Dendritic cell treated with granulocyte-macrophage colony-stimulating factor and Interleukin-4, amounts not matched to agents 40 ng/mL and 50 ng/mL, for 4 days (primary cell): Measurements from ENCODE around the gene CFHR4.
"Not testable (repeated sequence)": the region's sequence is repeated elsewhere in the genome, so short reads cannot be mapped to it uniquely, and the experiment has no call there.

Experiments used
- H3K27ac Mint-ChIP-seq: one replicate; pipeline ENCODE4 v1.8.0; 2022; ENCODE audit warnings: mild to moderate bottlenecking, mixed read lengths
- H3K27me3 Mint-ChIP-seq: one replicate; pipeline ENCODE4 v1.8.0; 2022; ENCODE audit warnings: mild to moderate bottlenecking, mixed read lengths
- H3K36me3 Mint-ChIP-seq: one replicate; pipeline ENCODE4 v1.8.0; 2022; ENCODE audit warnings: low read depth, mixed read lengths
- H3K4me1 Mint-ChIP-seq: one replicate; pipeline ENCODE4 v1.8.0; 2022; ENCODE audit warnings: low read depth, mixed read lengths
- H3K4me3 Mint-ChIP-seq: one replicate; pipeline ENCODE4 v1.8.0; 2022; ENCODE audit warnings: mild to moderate bottlenecking, moderate library complexity, mixed read lengths
- H3K9me3 Mint-ChIP-seq: one replicate; pipeline ENCODE4 v1.8.0; 2022; ENCODE audit warnings: mixed read lengths
- intact Hi-C: fragments of 100-400 bp; cut with micrococcal nuclease; formaldehyde crosslinking; loops from one replicate; pipeline ENCODE4 v1.15.0; 2022

CFHR4 gene

DNA sequence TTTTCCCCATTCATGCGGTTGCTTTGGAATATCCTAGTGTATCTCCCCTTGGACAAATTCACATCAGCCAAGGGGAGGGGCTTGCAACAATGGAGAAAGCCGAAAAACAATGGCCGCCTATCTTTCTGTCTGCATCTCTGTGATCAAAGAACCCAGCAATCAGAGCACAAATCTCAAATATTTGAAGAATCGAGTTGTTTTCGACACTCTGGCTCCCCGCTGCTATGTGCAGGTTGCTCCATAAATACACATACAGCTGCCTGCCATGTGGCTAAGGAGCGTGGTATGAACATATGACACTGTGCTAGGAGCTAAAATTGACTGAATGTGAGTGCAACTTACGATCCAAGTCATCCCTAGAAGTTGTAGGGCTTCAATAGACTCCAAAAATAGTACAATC is 8.5 kb downstream of the CFHR4 start:
- no peaks in the 10 kb centered on the region for H3K36me3 Mint-ChIP-seq
- no peaks in the 10 kb centered on the region for H3K9me3 Mint-ChIP-seq
- no peaks in the 10 kb centered on the region for H3K4me1 Mint-ChIP-seq
- H3K4me3 Mint-ChIP-seq = no peak overlapping the region
- H3K27ac Mint-ChIP-seq = no peak overlapping the region
- intact Hi-C loops = no loop called here
- peaks cover 11% of the 10 kb centered on the region for H3K27me3 Mint-ChIP-seq

- Mint-ChIP-seq H3K36me3 (no peaks in the 10 kb centered on the region), H3K4me3 (no peak overlapping the region), H3K27ac (no peak overlapping the region), H3K27me3 (peaks cover 11% of the 10 kb centered on the region), H3K4me1 (no peaks in the 10 kb centered on the region), H3K9me3 (no peaks in the 10 kb centered on the region)
- intact Hi-C loops = no loop called here
Measured at GRCh38 chr1:196897158-196897828, 9.4 kb downstream of the CFHR4 start.

GRCh38 chr1:196902344-196902743 is 14.5 kb downstream of the CFHR4 start:
- no peaks in the 10 kb centered on the region for H3K4me1 Mint-ChIP-seq
- H3K27ac Mint-ChIP-seq = no peak overlapping the region
- no peak overlapping the region for H3K4me3 Mint-ChIP-seq
- H3K27me3 Mint-ChIP-seq = peaks cover 5% of the 10 kb centered on the region
- intact Hi-C loops = no loop called here
- H3K9me3 Mint-ChIP-seq = no peaks in the 10 kb centered on the region
- no peaks in the 10 kb centered on the region for H3K36me3 Mint-ChIP-seq

DNA sequence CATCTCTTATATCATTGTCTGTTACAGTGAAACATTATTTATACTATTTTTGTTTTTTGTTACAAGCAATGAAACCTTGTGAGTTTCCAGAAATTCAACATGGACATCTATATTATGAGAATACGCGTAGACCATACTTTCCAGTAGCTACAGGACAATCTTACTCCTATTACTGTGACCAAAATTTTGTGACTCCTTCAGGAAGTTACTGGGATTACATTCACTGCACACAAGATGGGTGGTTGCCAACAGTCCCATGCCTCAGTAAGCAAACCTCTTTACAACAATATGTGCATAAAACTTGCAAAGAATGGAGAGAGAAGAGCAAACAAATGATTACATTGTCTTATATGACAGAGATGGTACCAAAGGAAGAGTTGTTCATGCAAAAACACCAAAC is 22.4 kb downstream of the CFHR4 start:
- Mint-ChIP-seq H3K27ac (no peak overlapping the region), H3K4me1 (no peaks in the 10 kb centered on the region), H3K36me3 (no peaks in the 10 kb centered on the region), H3K9me3 (no peaks in the 10 kb centered on the region), H3K27me3 (no peaks in the 10 kb centered on the region), H3K4me3 (no peak overlapping the region)
- intact Hi-C loops = no loop called here

GRCh38 chr1:196912283-196912682 is 24.4 kb downstream of the CFHR4 start:
- H3K9me3 Mint-ChIP-seq, H3K27me3 Mint-ChIP-seq, H3K27ac Mint-ChIP-seq, H3K36me3 Mint-ChIP-seq, H3K4me3 Mint-ChIP-seq, H3K4me1 Mint-ChIP-seq, intact Hi-C loops: not testable (repeated sequence)

- H3K4me3 Mint-ChIP-seq, intact Hi-C loops, H3K27me3 Mint-ChIP-seq, H3K27ac Mint-ChIP-seq, H3K9me3 Mint-ChIP-seq, H3K4me1 Mint-ChIP-seq, H3K36me3 Mint-ChIP-seq: not testable (repeated sequence)
Measured at GRCh38 chr1:196926839-196927238, 39.0 kb downstream of the CFHR4 start.

DNA sequence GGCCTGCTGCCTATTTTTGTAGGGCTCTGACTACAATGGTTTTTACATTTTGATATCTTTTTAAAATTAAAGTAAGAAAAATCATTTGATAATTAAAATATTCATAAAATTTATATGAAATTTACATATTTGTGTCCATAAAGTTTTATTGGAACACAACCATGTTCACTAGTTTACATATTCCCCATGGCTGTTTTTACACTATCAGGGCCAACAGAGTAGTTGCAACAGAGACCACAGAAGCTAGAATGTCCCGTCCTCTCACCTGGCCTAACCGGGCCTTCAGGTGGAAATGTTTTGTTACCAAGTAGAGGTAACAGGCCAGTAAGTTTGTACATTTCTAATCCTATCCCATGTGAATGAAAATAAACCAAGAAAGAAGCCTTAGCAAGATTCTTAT is 45.0 kb downstream of the CFHR4 start:
- H3K27me3 Mint-ChIP-seq, H3K27ac Mint-ChIP-seq, H3K36me3 Mint-ChIP-seq, H3K4me1 Mint-ChIP-seq, intact Hi-C loops, H3K4me3 Mint-ChIP-seq: not testable (repeated sequence)
- peaks cover 26% of the 10 kb centered on the region for H3K9me3 Mint-ChIP-seq

DNA sequence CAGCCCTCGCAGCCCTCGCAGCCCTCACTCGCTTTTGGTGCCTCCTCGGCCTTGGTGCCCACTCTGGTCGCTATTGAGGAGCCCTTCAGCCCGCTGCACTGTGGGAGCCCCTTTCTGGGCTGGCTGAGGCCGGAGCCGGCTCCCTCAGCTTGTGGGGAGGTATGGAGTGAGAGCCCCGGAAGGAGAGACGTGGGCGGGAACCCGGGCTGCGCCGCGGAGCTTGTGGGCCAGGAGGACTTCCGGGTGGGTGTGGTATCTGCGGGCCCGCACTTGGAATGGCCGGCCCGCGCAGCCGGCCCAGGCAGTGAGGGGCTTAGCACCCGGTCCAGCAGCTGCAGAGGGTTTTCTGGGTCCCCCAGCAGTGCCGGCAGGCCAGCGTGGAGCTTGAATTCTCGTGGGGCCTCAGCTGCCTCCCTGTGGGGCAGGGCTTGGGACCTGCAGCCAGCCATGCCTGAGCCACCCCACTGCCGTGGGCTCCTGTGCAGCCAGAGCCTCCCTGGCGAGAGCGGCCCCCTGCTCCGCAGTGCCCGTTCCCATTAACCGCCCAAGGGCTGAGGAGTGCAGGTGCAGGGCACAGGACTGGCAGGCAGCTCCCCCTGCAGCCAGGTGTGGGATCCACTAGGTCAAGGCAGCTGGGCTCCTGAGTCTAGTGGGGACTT is 45.8 kb downstream of the CFHR4 start:
- no peak overlapping the region for H3K27ac Mint-ChIP-seq
- H3K36me3 Mint-ChIP-seq = no peaks in the 10 kb centered on the region
- peaks cover 34% of the 10 kb centered on the region for H3K9me3 Mint-ChIP-seq
- H3K27me3 Mint-ChIP-seq = no peaks in the 10 kb centered on the region
- no peaks in the 10 kb centered on the region for H3K4me1 Mint-ChIP-seq
- intact Hi-C loops = no loop called here
- no peak overlapping the region for H3K4me3 Mint-ChIP-seq

- intact Hi-C loops, H3K27me3 Mint-ChIP-seq: not testable (repeated sequence)
Measured at GRCh38 chr1:196941474-196941873, 53.6 kb downstream of the CFHR4 start.

DNA sequence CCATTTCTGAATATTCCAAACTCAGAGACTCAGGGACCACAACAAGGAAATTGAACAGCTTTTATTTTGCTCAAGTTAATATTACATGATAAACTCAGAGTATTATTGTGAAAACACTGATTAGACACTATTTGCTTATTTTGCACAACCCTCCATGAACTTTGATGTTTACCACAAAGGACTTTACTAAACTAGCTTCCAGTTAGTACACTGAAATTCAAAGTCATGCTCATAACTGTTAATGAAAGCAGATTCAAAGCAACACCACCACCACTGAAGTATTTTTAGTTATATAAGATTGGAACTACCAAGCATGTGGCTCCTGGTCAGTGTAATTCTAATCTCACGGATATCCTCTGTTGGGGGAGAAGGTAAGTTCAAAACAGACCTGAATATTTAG is 55.7 kb downstream of the CFHR4 start, which contains the start of gene CFHR2:
TSS of gene CFHR2 (plus strand) at position 171 of the 400 bp plus-strand sequence. CDS start at position 314, 143 bp downstream.
- H3K27me3 Mint-ChIP-seq, H3K27ac Mint-ChIP-seq, H3K4me3 Mint-ChIP-seq, H3K4me1 Mint-ChIP-seq, intact Hi-C loops, H3K36me3 Mint-ChIP-seq: not testable (repeated sequence)
- peaks cover 35% of the 10 kb centered on the region for H3K9me3 Mint-ChIP-seq

More at GRCh38 chr1:196941474-196941873, 53.6 kb downstream of the CFHR4 start:
- H3K4me1 Mint-ChIP-seq, H3K36me3 Mint-ChIP-seq, H3K27ac Mint-ChIP-seq, H3K4me3 Mint-ChIP-seq: not testable (repeated sequence)
- peaks cover 47% of the 10 kb centered on the region for H3K9me3 Mint-ChIP-seq

GRCh38 chr1:196951711-196952394 is 64.0 kb downstream of the CFHR4 start:
- Mint-ChIP-seq H3K36me3 (no peaks in the 10 kb centered on the region), H3K27ac (no peak overlapping the region), H3K4me1 (no peaks in the 10 kb centered on the region), H3K27me3 (no peaks in the 10 kb centered on the region), H3K4me3 (no peak overlapping the region), H3K9me3 (peaks cover 15% of the 10 kb centered on the region)
- intact Hi-C loops = no loop called here

- Mint-ChIP-seq H3K27ac (no peak overlapping the region), H3K36me3 (no peaks in the 10 kb centered on the region), H3K9me3 (peaks cover 15% of the 10 kb centered on the region), H3K27me3 (no peaks in the 10 kb centered on the region), H3K4me3 (no peak overlapping the region), H3K4me1 (no peaks in the 10 kb centered on the region)
- intact Hi-C loops = no loop called here
Measured at GRCh38 chr1:196954778-196955177, 66.9 kb downstream of the CFHR4 start.

- intact Hi-C loops = no loop called here
- H3K36me3 Mint-ChIP-seq = no peaks in the 10 kb centered on the region
Measured at GRCh38 chr1:196955926-196956325, 68.1 kb downstream of the CFHR4 start.

GRCh38 chr1:196960854-196961253 is 73.0 kb downstream of the CFHR4 start:
- Mint-ChIP-seq H3K27me3 (no peaks in the 10 kb centered on the region), H3K4me3 (no peak overlapping the region), H3K9me3 (no peaks in the 10 kb centered on the region), H3K27ac (no peak overlapping the region), H3K4me1 (no peaks in the 10 kb centered on the region), H3K36me3 (no peaks in the 10 kb centered on the region)
- intact Hi-C loops = no loop called here

More at GRCh38 chr1:196955926-196956325, 68.1 kb downstream of the CFHR4 start:
- Mint-ChIP-seq H3K27ac (no peak overlapping the region), H3K9me3 (peaks cover 15% of the 10 kb centered on the region), H3K4me3 (no peak overlapping the region), H3K4me1 (no peaks in the 10 kb centered on the region), H3K27me3 (no peaks in the 10 kb centered on the region)
